Activated naive CD4-positive, alpha-beta T cell treated with anti-CD3 and anti-CD28 coated beads for 36 hours (primary cell): Measurements from ENCODE around the gene RNASEL. TPM values are rescaled to one million over a fixed set of nuclear protein-coding genes. Genes with fewer than 3 reads are reported as not detected.
A peak's percentile ranks its signal among the peaks of the same experiment; 100 is the strongest.

ENCODE experiments used
- CTCF ChIA-PET: fragments of 350-600 bp; sonication (Branson Sonifier 250); formaldehyde crosslinking; loops from one replicate; lab custom pipeline; 2021; ENCODE audit warnings: antibody characterized with exemption; lab: Charles Lee
- DNase-seq: peaks from one replicate; pipeline ENCODE4 v3.0.0-alpha.2; 2020
- H3K27ac Mint-ChIP-seq: one replicate; pipeline ENCODE4 v1.8.0; 2021; ENCODE audit warnings: mild to moderate bottlenecking, mixed read lengths
- H3K27me3 Mint-ChIP-seq: one replicate; pipeline ENCODE4 v1.8.0; 2021; ENCODE audit warnings: low read depth, mixed read lengths
- H3K36me3 Mint-ChIP-seq: one replicate; pipeline ENCODE4 v1.8.0; 2021; ENCODE audit warnings: low read depth, mixed read lengths
- H3K4me1 Mint-ChIP-seq: one replicate; pipeline ENCODE4 v1.8.0; 2021; ENCODE audit warnings: low read depth, mixed read lengths
- H3K4me3 Mint-ChIP-seq: one replicate; pipeline ENCODE4 v1.8.0; 2021; ENCODE audit warnings: mild to moderate bottlenecking, moderate library complexity, mixed read lengths
- H3K9me3 Mint-ChIP-seq: one replicate; pipeline ENCODE4 v1.8.0; 2021; ENCODE audit warnings: mixed read lengths
- intact Hi-C: fragments of 100-400 bp; cut with micrococcal nuclease; formaldehyde crosslinking; loops from one replicate; pipeline ENCODE4 v1.15.1; 2023
- total RNA-seq, 2 experiments: library from RNA; stranded (reverse); gene quantifications; one replicate each; pipeline ENCODE4 v1.2.3, GENCODE V29; 2021

Gene RNASEL
- total RNA-seq, 2 experiments from 2014 or later, result 2.5 TPM

GRCh38 chr1:182596934-182597333 lies 7.9 kb upstream of the RNASEL start:
- DNase-seq, result no peak
- Mint-ChIP-seq H3K36me3 (no peaks in the 10 kb centered on the region), H3K27ac (no peak overlapping the region), H3K4me3 (no peak overlapping the region), H3K27me3 (no peaks in the 10 kb centered on the region), H3K9me3 (no peaks in the 10 kb centered on the region), H3K4me1 (peaks cover 14% of the 10 kb centered on the region)
- intact Hi-C loops, result no loop called here
- CTCF ChIA-PET, result interaction anchor here (0.7 to 28.9 kb wide), 12 partner anchors 8 to 364 kb away, joined by 3 to 797 read pairs (median 6); partner anchors contain the start of genes NPL, RGS16 and RNASEL

DNA sequence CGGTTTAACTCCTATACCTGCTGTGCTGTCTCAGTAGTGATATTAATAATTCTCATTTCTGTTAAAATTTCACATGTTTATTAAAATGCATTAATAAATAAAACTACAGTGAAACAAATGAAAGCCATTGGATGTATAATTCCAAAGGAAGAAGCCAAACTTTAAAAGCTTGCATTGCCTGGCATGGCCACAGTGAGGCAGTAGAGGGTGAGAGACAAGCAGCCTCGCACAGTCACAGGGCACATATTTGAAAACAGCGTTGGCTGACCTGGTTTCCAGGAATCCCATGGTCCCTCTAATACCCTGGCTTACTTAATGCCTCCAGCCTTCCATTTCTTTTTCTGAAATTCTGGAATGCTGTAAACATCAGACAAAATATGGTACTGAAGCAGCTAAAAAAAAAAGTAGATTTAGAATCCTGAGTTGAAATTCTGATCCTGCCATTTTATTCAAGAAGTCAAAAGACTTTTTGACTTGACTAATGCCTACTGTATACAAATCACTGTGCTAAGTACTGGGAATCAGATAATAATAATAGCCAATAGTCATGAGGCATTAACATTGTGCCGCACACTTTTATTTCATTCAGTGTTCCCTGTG lies 6.7 kb upstream of the RNASEL start:
- Mint-ChIP-seq H3K27me3 (no peaks in the 10 kb centered on the region), H3K4me3 (no peak overlapping the region), H3K27ac (no peak overlapping the region), H3K4me1 (peaks cover 14% of the 10 kb centered on the region), H3K36me3 (no peaks in the 10 kb centered on the region), H3K9me3 (no peaks in the 10 kb centered on the region)
- DNase-seq, result peak; percentile 86
- intact Hi-C loops, result loop anchor here (1.0 kb wide), 2 partner anchors 149 to 187 kb away; no protein-coding TSS in a partner anchor
- CTCF ChIA-PET, result interaction anchor here (0.6 to 28.9 kb wide), 30 partner anchors 9 to 511 kb away, joined by 3 to 797 read pairs (median 4); partner anchors contain the start of genes NPL, RGS16 and RNASEL

GRCh38 chr1:182589931-182590330 lies 875 bp upstream of the RNASEL start:
- Mint-ChIP-seq H3K9me3 (no peaks in the 10 kb centered on the region), H3K27me3 (no peaks in the 10 kb centered on the region), H3K36me3 (no peaks in the 10 kb centered on the region), H3K4me1 (peaks cover 38% of the 10 kb centered on the region), H3K4me3 (peak overlapping the region; percentile 86), H3K27ac (peak overlapping the region; percentile 98)
- intact Hi-C loops, result loop anchor here (2.0 to 10.0 kb wide), 6 partner anchors 161 to 1958 kb away; partner anchors contain the start of gene XPR1
- DNase-seq, result no peak
- CTCF ChIA-PET, result interaction anchor here (1.2 to 28.9 kb wide), 3 partner anchors 8 to 197 kb away, joined by 3 to 797 read pairs (median 92); partner anchors contain the start of gene NPL

GRCh38 chr1:182589520-182589919 lies 464 bp upstream of the RNASEL start:
- Mint-ChIP-seq H3K27me3 (no peaks in the 10 kb centered on the region), H3K36me3 (peaks cover 2% of the 10 kb centered on the region), H3K27ac (peak overlapping the region; percentile 98), H3K4me1 (peaks cover 42% of the 10 kb centered on the region), H3K9me3 (no peaks in the 10 kb centered on the region), H3K4me3 (peak overlapping the region; percentile 86)
- CTCF ChIA-PET, result interaction anchor here (1.2 to 28.9 kb wide), 4 partner anchors 9 to 197 kb away, joined by 3 to 797 read pairs (median 48); partner anchors contain the start of gene NPL
- intact Hi-C loops, result loop anchor here (2.0 to 10.0 kb wide), 6 partner anchors 161 to 1957 kb away; partner anchors contain the start of gene XPR1
- DNase-seq, result no peak

DNA sequence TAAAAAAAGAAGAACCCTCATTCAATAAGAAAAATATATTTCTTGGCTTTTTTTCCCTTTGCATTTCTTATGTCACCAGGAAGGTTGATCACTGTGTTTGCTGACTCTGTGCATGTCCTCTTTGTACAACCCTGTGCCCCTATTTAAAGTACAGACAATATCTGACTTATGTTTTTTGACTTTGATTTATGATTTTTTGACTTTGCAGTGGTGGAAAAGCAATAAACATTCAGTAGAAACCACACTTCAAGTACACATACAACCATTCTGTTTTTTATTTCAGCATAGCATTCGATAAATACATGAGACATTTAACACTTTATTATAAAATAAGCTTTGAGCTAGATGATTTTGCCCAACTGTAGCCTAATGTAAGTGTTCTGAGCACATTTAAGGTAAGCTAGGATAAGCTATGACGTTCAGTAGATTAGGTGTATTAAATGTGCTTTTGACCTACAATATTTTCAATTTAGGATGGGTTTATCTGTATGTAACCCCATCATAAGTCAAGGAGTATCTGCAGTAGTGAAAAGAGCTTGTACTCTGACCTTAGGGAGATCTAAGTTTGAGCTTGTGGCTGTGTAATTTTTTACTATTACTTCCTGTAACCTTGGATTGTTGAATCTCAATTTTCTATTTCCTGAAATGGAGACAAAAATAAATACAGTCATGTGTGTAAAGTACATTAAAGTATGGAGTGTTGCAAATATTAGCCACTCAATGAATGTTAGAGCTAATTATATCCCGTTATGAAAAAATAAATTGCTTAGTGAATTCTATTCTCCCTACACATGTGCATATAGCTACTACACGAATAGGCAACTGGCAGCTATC lies 1.2 kb downstream of the RNASEL start:
- Mint-ChIP-seq H3K27ac (peak overlapping the region; percentile 98), H3K4me3 (peak overlapping the region; percentile 86), H3K27me3 (no peaks in the 10 kb centered on the region), H3K4me1 (peaks cover 58% of the 10 kb centered on the region), H3K9me3 (no peaks in the 10 kb centered on the region), H3K36me3 (peaks cover 3% of the 10 kb centered on the region)
- CTCF ChIA-PET, result interaction anchor here (0.5 to 28.9 kb wide), 6 partner anchors 11 to 500 kb away, joined by 3 to 797 read pairs (median 3); partner anchors contain the start of gene NPL
- DNase-seq, result no peak
- intact Hi-C loops, result loop anchor here (1.0 to 10.0 kb wide), 9 partner anchors 15 to 1956 kb away; partner anchors contain the start of genes DHX9 and XPR1

GRCh38 chr1:182587093-182587492 lies 2.0 kb downstream of the RNASEL start:
- CTCF ChIA-PET, result interaction anchor here (1.4 to 28.9 kb wide), 3 partner anchors 11 to 200 kb away, joined by 3 to 797 read pairs (median 92); partner anchors contain the start of gene NPL
- DNase-seq, result no peak
- H3K4me1 Mint-ChIP-seq, result peaks cover 64% of the 10 kb centered on the region
- H3K36me3 Mint-ChIP-seq, result peaks cover 5% of the 10 kb centered on the region
- H3K27ac Mint-ChIP-seq, result no peak overlapping the region
- H3K4me3 Mint-ChIP-seq, result no peak overlapping the region
- H3K9me3 Mint-ChIP-seq, result no peaks in the 10 kb centered on the region
- intact Hi-C loops, result loop anchor here (5.0 to 10.0 kb wide), 4 partner anchors 285 to 1955 kb away; partner anchors contain the start of gene XPR1
- no peaks in the 10 kb centered on the region for H3K27me3 Mint-ChIP-seq

GRCh38 chr1:182586380-182586779 lies 2.7 kb downstream of the RNASEL start:
- DNase-seq, result no peak
- H3K27ac Mint-ChIP-seq, result no peak overlapping the region
- H3K27me3 Mint-ChIP-seq, result no peaks in the 10 kb centered on the region
- no peak overlapping the region for H3K4me3 Mint-ChIP-seq
- peaks cover 5% of the 10 kb centered on the region for H3K36me3 Mint-ChIP-seq
- CTCF ChIA-PET, result interaction anchor here (11.8 to 28.9 kb wide), 2 partner anchors 12 to 200 kb away, joined by 92 to 797 read pairs; partner anchors contain the start of gene NPL
- intact Hi-C loops, result loop anchor here (5.0 to 10.0 kb wide), 4 partner anchors 284 to 1954 kb away; partner anchors contain the start of gene XPR1
- H3K9me3 Mint-ChIP-seq, result no peaks in the 10 kb centered on the region
- peaks cover 65% of the 10 kb centered on the region for H3K4me1 Mint-ChIP-seq

GRCh38 chr1:182584746-182585145 lies 4.3 kb downstream of the RNASEL start:
- intact Hi-C loops, result loop anchor here (5.0 to 10.0 kb wide), 4 partner anchors 282 to 1952 kb away; partner anchors contain the start of gene XPR1
- Mint-ChIP-seq H3K27ac (no peak overlapping the region), H3K27me3 (no peaks in the 10 kb centered on the region), H3K4me3 (no peak overlapping the region), H3K4me1 (peaks cover 73% of the 10 kb centered on the region), H3K9me3 (no peaks in the 10 kb centered on the region), H3K36me3 (peaks cover 10% of the 10 kb centered on the region)
- CTCF ChIA-PET, result interaction anchor here (11.8 to 28.9 kb wide), 2 partner anchors 14 to 202 kb away, joined by 92 to 797 read pairs; partner anchors contain the start of gene NPL
- DNase-seq, result no peak

- Mint-ChIP-seq H3K4me1 (peaks cover 51% of the 10 kb centered on the region), H3K27ac (no peak overlapping the region), H3K36me3 (peaks cover 30% of the 10 kb centered on the region), H3K4me3 (no peak overlapping the region), H3K27me3 (no peaks in the 10 kb centered on the region), H3K9me3 (no peaks in the 10 kb centered on the region)
- CTCF ChIA-PET, result interaction anchor here (11.8 to 28.9 kb wide), 2 partner anchors 18 to 206 kb away, joined by 92 to 797 read pairs; partner anchors contain the start of gene NPL
- intact Hi-C loops, result loop anchor here (10.0 kb wide), 1 partner anchor 436 kb away; no protein-coding TSS in a partner anchor
- no peak for DNase-seq
Measured at GRCh38 chr1:182580736-182581135, 8.3 kb downstream of the RNASEL start.

DNA sequence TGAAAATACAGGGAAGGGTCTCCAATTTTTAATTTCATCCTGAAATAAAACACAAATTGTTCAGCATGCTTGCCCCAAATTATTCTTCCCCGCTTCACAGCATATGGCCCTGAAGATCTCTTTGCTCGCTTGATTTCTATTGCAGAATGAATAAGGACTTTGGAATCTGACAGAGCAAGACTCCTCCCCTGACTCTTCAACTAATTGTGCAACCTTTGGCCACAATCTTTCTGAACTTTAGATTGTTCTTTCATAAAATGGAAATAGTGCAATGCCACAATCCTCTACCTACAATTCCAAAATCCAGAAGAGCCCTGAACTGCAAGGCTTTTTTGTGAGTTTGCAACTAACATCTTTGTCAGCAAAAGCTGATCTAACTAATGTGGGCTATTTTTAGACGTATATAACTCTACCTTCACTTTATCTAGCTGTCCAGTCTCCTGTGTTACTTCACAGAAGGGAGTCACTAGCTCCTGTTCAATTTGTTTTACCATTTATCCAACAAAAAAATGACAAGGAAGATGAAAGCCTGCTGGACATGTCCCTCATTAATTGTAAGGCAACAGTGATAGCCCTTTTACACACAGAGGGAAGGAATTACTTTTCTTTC lies 13.4 kb downstream of the RNASEL start:
- DNase-seq, result no peak
- Mint-ChIP-seq H3K27ac (no peak overlapping the region), H3K27me3 (no peaks in the 10 kb centered on the region), H3K9me3 (no peaks in the 10 kb centered on the region), H3K4me1 (peaks cover 14% of the 10 kb centered on the region), H3K4me3 (no peak overlapping the region), H3K36me3 (peaks cover 26% of the 10 kb centered on the region)
- intact Hi-C loops, result no loop called here
- CTCF ChIA-PET, result interaction anchor here (1.0 to 1.2 kb wide), 2 partner anchors 19 to 208 kb away, joined by 3 to 4 read pairs; no protein-coding TSS in a partner anchor

- Mint-ChIP-seq H3K27me3 (no peaks in the 10 kb centered on the region), H3K4me3 (no peak overlapping the region)
- intact Hi-C loops, result no loop called here
Measured at GRCh38 chr1:182574156-182574555, 14.9 kb downstream of the RNASEL start.

More at GRCh38 chr1:182574156-182574555, 14.9 kb downstream of the RNASEL start:
- Mint-ChIP-seq H3K9me3 (no peaks in the 10 kb centered on the region), H3K36me3 (peaks cover 19% of the 10 kb centered on the region), H3K27ac (no peak overlapping the region), H3K4me1 (peaks cover 4% of the 10 kb centered on the region)
- DNase-seq, result no peak
- CTCF ChIA-PET, result interaction anchor here (1.1 kb wide), 1 partner anchor 212 kb away, joined by 3 read pairs; no protein-coding TSS in a partner anchor
